Measurements from ENCODE around the gene CD247.
A peak's percentile ranks its signal among the peaks of the same experiment; 100 is the strongest.

The CD247 gene

GRCh38 chr1:167542109-167543032 lies 24.0 kb upstream of the CD247 start:
- TF ChIP-seq, protein P1, sequence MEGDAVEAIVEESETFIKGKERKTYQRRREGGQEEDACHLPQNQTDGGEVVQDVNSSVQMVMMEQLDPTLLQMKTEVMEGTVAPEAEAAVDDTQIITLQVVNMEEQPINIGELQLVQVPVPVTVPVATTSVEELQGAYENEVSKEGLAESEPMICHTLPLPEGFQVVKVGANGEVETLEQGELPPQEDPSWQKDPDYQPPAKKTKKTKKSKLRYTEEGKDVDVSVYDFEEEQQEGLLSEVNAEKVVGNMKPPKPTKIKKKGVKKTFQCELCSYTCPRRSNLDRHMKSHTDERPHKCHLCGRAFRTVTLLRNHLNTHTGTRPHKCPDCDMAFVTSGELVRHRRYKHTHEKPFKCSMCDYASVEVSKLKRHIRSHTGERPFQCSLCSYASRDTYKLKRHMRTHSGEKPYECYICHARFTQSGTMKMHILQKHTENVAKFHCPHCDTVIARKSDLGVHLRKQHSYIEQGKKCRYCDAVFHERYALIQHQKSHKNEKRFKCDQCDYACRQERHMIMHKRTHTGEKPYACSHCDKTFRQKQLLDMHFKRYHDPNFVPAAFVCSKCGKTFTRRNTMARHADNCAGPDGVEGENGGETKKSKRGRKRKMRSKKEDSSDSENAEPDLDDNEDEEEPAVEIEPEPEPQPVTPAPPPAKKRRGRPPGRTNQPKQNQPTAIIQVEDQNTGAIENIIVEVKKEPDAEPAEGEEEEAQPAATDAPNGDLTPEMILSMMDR (IDR thresholded peaks at IDR 0.05; ENCODE audit: extremely low read depth, insufficient read depth, missing control alignments): no peak
- no peak for DNase-seq (ENCODE audit: low spot score)
- in situ Hi-C loops (cut with MboI; ENCODE audit: low pct_unique_long_range_greater_than_20kb, low sequenced_read_pairs, unreplicated experiment): loop anchor here (25.0 kb wide), 1 partner anchor 280 kb away; no protein-coding TSS in a partner anchor

- in situ Hi-C loops (cut with MboI; ENCODE audit: low pct_unique_long_range_greater_than_20kb, low sequenced_read_pairs, unreplicated experiment): loop anchor here (25.0 kb wide), 1 partner anchor 279 kb away; no protein-coding TSS in a partner anchor
- DNase-seq (ENCODE audit: low spot score): no peak
- TF ChIP-seq, protein P1 (IDR thresholded peaks at IDR 0.05; ENCODE audit: extremely low read depth, insufficient read depth, missing control alignments): no peak
Measured at GRCh38 chr1:167541610-167542009, 23.3 kb upstream of the CD247 start.

GRCh38 chr1:167541003-167541402 lies 22.7 kb upstream of the CD247 start:
- TF ChIP-seq, protein P1 (IDR thresholded peaks at IDR 0.05; ENCODE audit: extremely low read depth, insufficient read depth, missing control alignments): no peak
- in situ Hi-C loops (cut with MboI; ENCODE audit: low pct_unique_long_range_greater_than_20kb, low sequenced_read_pairs, unreplicated experiment): loop anchor here (25.0 kb wide), 1 partner anchor 279 kb away; no protein-coding TSS in a partner anchor
- DNase-seq (ENCODE audit: low spot score): no peak

- DNase-seq (ENCODE audit: low spot score): no peak
- in situ Hi-C loops (cut with MboI; ENCODE audit: low pct_unique_long_range_greater_than_20kb, low sequenced_read_pairs, unreplicated experiment): loop anchor here (10.0 to 25.0 kb wide), 3 partner anchors 94 to 474 kb away; no protein-coding TSS in a partner anchor
- TF ChIP-seq, protein P1 (IDR thresholded peaks at IDR 0.05; ENCODE audit: extremely low read depth, insufficient read depth, missing control alignments): no peak
Measured at GRCh38 chr1:167538657-167539056, 20.3 kb upstream of the CD247 start.

- DNase-seq (ENCODE audit: low spot score): peak; percentile 71
- TF ChIP-seq, protein P1 (IDR thresholded peaks at IDR 0.05; ENCODE audit: extremely low read depth, insufficient read depth, missing control alignments): peak; percentile 90
- in situ Hi-C loops (cut with MboI; ENCODE audit: low pct_unique_long_range_greater_than_20kb, low sequenced_read_pairs, unreplicated experiment): loop anchor here (10.0 to 25.0 kb wide), 3 partner anchors 89 to 469 kb away; no protein-coding TSS in a partner anchor
Measured at GRCh38 chr1:167533851-167534300, 15.5 kb upstream of the CD247 start.

GRCh38 chr1:167532964-167533824 lies 14.9 kb upstream of the CD247 start:
- DNase-seq (ENCODE audit: low spot score): no peak
- TF ChIP-seq, protein P1 (IDR thresholded peaks at IDR 0.05; ENCODE audit: extremely low read depth, insufficient read depth, missing control alignments): no peak
- in situ Hi-C loops (cut with MboI; ENCODE audit: low pct_unique_long_range_greater_than_20kb, low sequenced_read_pairs, unreplicated experiment): loop anchor here (10.0 to 25.0 kb wide), 3 partner anchors 88 to 468 kb away; no protein-coding TSS in a partner anchor
